ENCODE measurements around the gene GTF3C2.
"Not testable (repeated sequence)": the region's sequence is repeated elsewhere in the genome, so short reads cannot be mapped to it uniquely, and the experiment has no call there.

- not testable (repeated sequence) for TF ChIP-seq EP300 (IDR thresholded peaks at IDR 0.05; ENCODE audit: low read depth); CTCF (IDR thresholded peaks at IDR 0.05); POLR2A (IDR thresholded peaks at IDR 0.05)
Observed at GRCh38 chr2:27300606-27301005, 56.0 kb downstream of the GTF3C2 start.

Measured in transverse colon (tissue), 3 donors.